ENCODE measurements around the gene NUPR1.

Gene NUPR1

GRCh38 chr16:28538733-28539596 lies at the start of gene NUPR1:
TSS of gene NUPR1 (minus strand) at chr16:28538974. CDS start at chr16:28538907, 67 bp downstream.
- no peak for TF ChIP-seq CTCF (IDR thresholded peaks at IDR 0.05)
- TF ChIP-seq ZFX (IDR thresholded peaks at IDR 0.05; ENCODE audit: borderline replicate concordance): no peak
- H3K27ac ChIP-seq: peak within 1 kb of the TSS; percentile 94

GRCh38 chr16:28587386-28587785 lies 48.6 kb upstream of the NUPR1 start:
- TF ChIP-seq CTCF (IDR thresholded peaks at IDR 0.05): no peak
- TF ChIP-seq ZFX (IDR thresholded peaks at IDR 0.05; ENCODE audit: borderline replicate concordance): no peak
- no peak overlapping the region for H3K27ac ChIP-seq

GRCh38 chr16:28586466-28586865 lies 47.7 kb upstream of the NUPR1 start:
- no peak overlapping the region; the same call in 1 of the 2 replicates for H3K27ac ChIP-seq
- TF ChIP-seq ZFX (IDR thresholded peaks at IDR 0.05; ENCODE audit: borderline replicate concordance) (no peak), CTCF (IDR thresholded peaks at IDR 0.05) (no peak)

GRCh38 chr16:28585674-28586073 lies 46.9 kb upstream of the NUPR1 start:
- no peak overlapping the region for H3K27ac ChIP-seq

GRCh38 chr16:28580726-28581315 lies 42.0 kb upstream of the NUPR1 start:
- H3K27ac ChIP-seq: no peak overlapping the region
- TF ChIP-seq CTCF (IDR thresholded peaks at IDR 0.05) (no peak), ZFX (IDR thresholded peaks at IDR 0.05; ENCODE audit: borderline replicate concordance) (no peak)

More at GRCh38 chr16:28585674-28586073, 46.9 kb upstream of the NUPR1 start:
- TF ChIP-seq ZFX (IDR thresholded peaks at IDR 0.05; ENCODE audit: borderline replicate concordance): no peak
- TF ChIP-seq CTCF (IDR thresholded peaks at IDR 0.05): no peak

- no peak overlapping the region for H3K27ac ChIP-seq
- no peak for TF ChIP-seq ZFX (IDR thresholded peaks at IDR 0.05; ENCODE audit: borderline replicate concordance)
Observed at GRCh38 chr16:28575446-28576109, 36.8 kb upstream of the NUPR1 start.

- TF ChIP-seq CTCF (IDR thresholded peaks at IDR 0.05) (no peak), ZFX (IDR thresholded peaks at IDR 0.05; ENCODE audit: borderline replicate concordance) (no peak)
- H3K27ac ChIP-seq: no peak overlapping the region
Observed at GRCh38 chr16:28574925-28575324, 36.2 kb upstream of the NUPR1 start.
